GM23338 (cell line): ENCODE results near the gene HAPLN2. TPM values are rescaled to one million over a fixed set of nuclear protein-coding genes. Genes with fewer than 3 reads are reported as not detected.

ENCODE experiments used
- ATAC-seq: fragments of 200-7000 bp; cut with Tn5 transposase; 3 replicates; pipeline ENCODE4 v1.9.1; 2020
- DNase-seq: peaks from one replicate; pipeline ENCODE4 v3.0.0-alpha.2; 2015; ENCODE audit warnings: low spot score
- H2AFZ ChIP-seq: fragments of 200-600 bp; sonication (generic); 2 replicates; pipeline ENCODE4 v1.8.0; 2016; ENCODE audit warnings: antibody characterized with exemption, mild to moderate bottlenecking, moderate library complexity
- H3F3A ChIP-seq: fragments of 200-600 bp; sonication (generic); replicated peaks from 2 replicates; pipeline ENCODE4 v1.8.0; 2017; ENCODE audit warnings: antibody characterized with exemption, mixed run types, low read depth
- H3K27ac ChIP-seq: fragments of 200-600 bp; sonication (generic); 2 replicates; pipeline ENCODE4 v1.6.1; 2016; ENCODE audit warnings: low read depth
- H3K27me3 ChIP-seq: fragments of 200-600 bp; sonication (generic); 2 replicates; pipeline ENCODE4 v1.8.0; 2016; ENCODE audit warnings: mild to moderate bottlenecking, mixed run types, moderate library complexity; ENCODE audit not compliant: insufficient read depth
- H3K36me3 ChIP-seq: fragments of 200-600 bp; sonication (generic); 2 replicates; pipeline ENCODE4 v1.8.0; 2016; ENCODE audit warnings: mild to moderate bottlenecking; ENCODE audit not compliant: insufficient read depth
- H3K4me1 ChIP-seq: fragments of 200-600 bp; sonication (generic); 2 replicates; pipeline ENCODE4 v1.8.0; 2016; ENCODE audit warnings: mild to moderate bottlenecking, moderate library complexity; ENCODE audit not compliant: insufficient read depth
- H3K4me2 ChIP-seq: fragments of 200-600 bp; sonication (generic); 2 replicates; pipeline ENCODE4 v1.7.1; 2017; ENCODE audit warnings: mixed run types
- H3K4me3 ChIP-seq: fragments of 200-600 bp; sonication (generic); 2 replicates; pipeline ENCODE4 v1.6.1; 2016; ENCODE audit warnings: mixed run types
- H3K79me2 ChIP-seq: fragments of 200-600 bp; sonication (generic); replicated peaks from 2 replicates; pipeline ENCODE4 v1.8.0; 2017; ENCODE audit warnings: mild to moderate bottlenecking; ENCODE audit not compliant: insufficient read depth
- H3K9me2 ChIP-seq: fragments of 200-600 bp; sonication (generic); 2 replicates; pipeline ENCODE4 v1.8.0; 2017; ENCODE audit not compliant: insufficient read depth
- H4K20me1 ChIP-seq: fragments of 200-600 bp; sonication (generic); replicated peaks from 2 replicates; pipeline ENCODE4 v1.8.0; 2017; ENCODE audit warnings: mild to moderate bottlenecking; ENCODE audit not compliant: insufficient read depth
- H3K27ac Mint-ChIP-seq: 2 replicates; pipeline ENCODE4 v1.8.0; 2020; ENCODE audit warnings: inconsistent platforms, mild to moderate bottlenecking, moderate library complexity, mixed read lengths
- H3K27me3 Mint-ChIP-seq: 3 replicates; pipeline ENCODE4 v1.8.0; 2022; ENCODE audit warnings: low read depth, mild to moderate bottlenecking, moderate library complexity, mixed read lengths, inconsistent platforms; ENCODE audit not compliant: insufficient read depth, poor library complexity
- H3K36me3 Mint-ChIP-seq: 3 replicates; pipeline ENCODE4 v1.8.0; 2021; ENCODE audit warnings: low read depth, mild to moderate bottlenecking, inconsistent platforms, moderate library complexity, mixed read lengths
- H3K4me1 Mint-ChIP-seq: 3 replicates; pipeline ENCODE4 v1.8.0; 2020; ENCODE audit warnings: mild to moderate bottlenecking, inconsistent platforms, mixed read lengths
- H3K4me3 Mint-ChIP-seq: 3 replicates; pipeline ENCODE4 v1.8.0; 2021; ENCODE audit warnings: moderate library complexity, mild to moderate bottlenecking, inconsistent platforms, mixed read lengths
- H3K9me3 Mint-ChIP-seq: 3 replicates; pipeline ENCODE4 v1.8.0; 2020; ENCODE audit warnings: moderate library complexity, mild to moderate bottlenecking, inconsistent platforms, mixed read lengths
- CREB1 ChIP-seq: fragments of 250-450 bp; sonication (Bioruptor Pico); IDR thresholded peaks from 2 replicates; pipeline ENCODE4 v1.5.0; 2020; ENCODE audit warnings: low read depth, mild to moderate bottlenecking, moderate library complexity
- CTCF ChIP-seq, 2 experiments: fragments of 200-600 bp in 1 of 2; sonication (generic) in 1 of 2; conservative IDR thresholded peaks; 2 replicates each; pipeline versions ENCODE4 v1.5.1 to v1.6.1; 2016 to 2017; ENCODE audit warnings: antibody characterized with exemption in 2 of 2, low read depth in 2 of 2, mild to moderate bottlenecking in 2 of 2, moderate library complexity in 1 of 2
- ETS1 ChIP-seq: IDR thresholded peaks from 2 replicates; pipeline ENCODE4 v1.6.1; 2016; ENCODE audit warnings: antibody characterized with exemption
- EZH2 ChIP-seq: fragments of 200-600 bp; sonication (generic); IDR thresholded peaks from one replicate; pipeline ENCODE4 v1.8.0; 2017; ENCODE audit warnings: antibody characterized with exemption, mild to moderate bottlenecking, low read depth; ENCODE audit not compliant: unreplicated experiment
- JUNB ChIP-seq: IDR thresholded peaks from one replicate; pipeline ENCODE4 v1.6.1; 2016; ENCODE audit warnings: antibody characterized with exemption; ENCODE audit not compliant: unreplicated experiment
- NANOG ChIP-seq: IDR thresholded peaks from 2 replicates; pipeline ENCODE4 v1.6.1; 2016; ENCODE audit warnings: antibody characterized with exemption, borderline replicate concordance
- POLR2AphosphoS5 ChIP-seq: IDR thresholded peaks from 2 replicates; pipeline ENCODE4 v1.6.1; 2016; ENCODE audit warnings: antibody characterized with exemption, low read depth
- REST ChIP-seq: IDR thresholded peaks from one replicate; pipeline ENCODE4 v1.6.1; 2018; ENCODE audit warnings: antibody characterized with exemption; ENCODE audit not compliant: unreplicated experiment
- STAT1 ChIP-seq: IDR thresholded peaks from one replicate; pipeline ENCODE4 v1.6.1; 2016; ENCODE audit warnings: antibody characterized with exemption; ENCODE audit not compliant: unreplicated experiment
- ZNF114 ChIP-seq: fragments of 250-450 bp; sonication (Bioruptor Pico); IDR thresholded peaks from 2 replicates; pipeline ENCODE4 v1.5.0; 2020; ENCODE audit warnings: mild to moderate bottlenecking, moderate library complexity
- ZNF331 ChIP-seq: fragments of 250-450 bp; sonication (Bioruptor Pico); IDR thresholded peaks from 2 replicates; pipeline ENCODE4 v1.5.0; 2020; ENCODE audit warnings: low read depth, mild to moderate bottlenecking, moderate library complexity
- ZNF462 ChIP-seq: fragments of 250-450 bp; sonication (Bioruptor Pico); IDR thresholded peaks from 2 replicates; pipeline ENCODE4 v1.5.0; 2020; ENCODE audit warnings: mild to moderate bottlenecking, moderate library complexity
- polyA plus RNA-seq: library from polyadenylated mRNA; unstranded; fragments of >200 nt; fragmentation: Nextera tagmentation; extraction: Ambion mirVana; gene quantifications from 2 replicates; pipeline ENCODE4 v1.2.1, GENCODE V29; 2016
- total RNA-seq: library from RNA; depleted of rRNA; stranded (reverse); fragments of >200 nt; shearing (Covaris generic); gene quantifications from 2 replicates; pipeline ENCODE4 v1.2.3, GENCODE V29; 2014

Gene HAPLN2
- total and polyA plus RNA-seq, 2 experiments from 2014 or later, result 0.53 TPM; not detected in 1

- Mint-ChIP-seq H3K27me3 (peaks cover 61% of the 10 kb centered on the region), H3K4me3 (peak within 1 kb of the TSS; percentile 72), H3K4me1 (peaks cover 39% of the 10 kb centered on the region), H3K9me3 (no peaks in the 10 kb centered on the region), H3K27ac (no peak within 1 kb of the TSS), H3K36me3 (no peaks in the 10 kb centered on the region; the same call in 2 of the 3 replicates)
- peak within 1 kb of the TSS; percentile 74 for H3K4me3 ChIP-seq
- no peaks in the 10 kb centered on the region for H3K9me2 ChIP-seq
- no peaks in the 10 kb centered on the region for H3K36me3 ChIP-seq
- ATAC-seq, result peak; percentile 83
- peaks cover 3% of the 10 kb centered on the region; the same call in 1 of the 2 replicates for H4K20me1 ChIP-seq
- TF ChIP-seq JUNB, result no peak
- no peak for TF ChIP-seq STAT1
- TF ChIP-seq ZNF462 (CRISPR knock-in tag), result no peak
- no peak for TF ChIP-seq ETS1
- no peak for TF ChIP-seq NANOG
- TF ChIP-seq POLR2AphosphoS5, result no peak
- TF ChIP-seq CREB1 (CRISPR knock-in tag), result no peak
- TF ChIP-seq CTCF (conservative IDR thresholded peaks at IDR 0.05; ENCODE audit: low read depth in 2 of 2), result no peak
- no peak for TF ChIP-seq REST
- TF ChIP-seq ZNF331, result no peak
- TF ChIP-seq EZH2, result no peak
- no peak for TF ChIP-seq ZNF114
- peak within 1 kb of the TSS; percentile 95 for H3K4me2 ChIP-seq
- H3K4me1 ChIP-seq, result peaks cover 13% of the 10 kb centered on the region
- H3K27me3 ChIP-seq, result peaks cover 99% of the 10 kb centered on the region
- H3K27ac ChIP-seq, result no peak within 1 kb of the TSS
- peaks cover 12% of the 10 kb centered on the region; the same call in 1 of the 2 replicates for H3F3A ChIP-seq
- peak; percentile 89 for DNase-seq
- H2AFZ ChIP-seq, result peak within 1 kb of the TSS; percentile 91
- no peaks in the 10 kb centered on the region for H3K79me2 ChIP-seq
These were observed 22.6 kb downstream of the HAPLN2 start, which contains the start of gene BCAN for GRCh38 chr1:156641761-156642264. TSS of gene BCAN (plus strand) at chr1:156642117. CDS start at chr1:156646055, 3,938 bp downstream.
